Measurements from ENCODE around the gene HID1.
"Not testable (repeated sequence)": the region's sequence is repeated elsewhere in the genome, so short reads cannot be mapped to it uniquely, and the experiment has no call there.

HID1 gene

GRCh38 chr17:74918906-74919305 is 53.7 kb downstream of the HID1 start:
- WGBS = 97% methylated on average over 5 of the region's 5 CpGs
- Histone ChIP-seq H3K4me3 (ENCODE audit: low read length) (no peak overlapping the region), H3K27ac (ENCODE audit: low read depth, low read length) (no peak overlapping the region), H3K9ac (ENCODE audit: low read depth, low read length) (no peak overlapping the region), H3K4me1 (ENCODE audit: insufficient read depth, low read length) (no peaks in the 10 kb centered on the region), H3K36me3 (ENCODE audit: insufficient read depth, low read length) (no peaks in the 10 kb centered on the region), H3K27me3 (ENCODE audit: insufficient read depth, low read length) (peaks cover 34% of the 10 kb centered on the region), H3K9me3 (ENCODE audit: insufficient read depth, low read depth, low read length) (no peaks in the 10 kb centered on the region)

GRCh38 chr17:74917430-74917829 is 55.1 kb downstream of the HID1 start:
- H3K4me1 ChIP-seq (ENCODE audit: insufficient read depth, low read length) = no peaks in the 10 kb centered on the region
- H3K36me3 ChIP-seq (ENCODE audit: insufficient read depth, low read length) = no peaks in the 10 kb centered on the region
- H3K9ac ChIP-seq (ENCODE audit: low read depth, low read length) = no peak overlapping the region
- WGBS = 84% methylated on average over 7 of the region's 10 CpGs
- no peak overlapping the region for H3K27ac ChIP-seq (ENCODE audit: low read depth, low read length)
- peaks cover 20% of the 10 kb centered on the region for H3K27me3 ChIP-seq (ENCODE audit: insufficient read depth, low read length)
- no peaks in the 10 kb centered on the region for H3K9me3 ChIP-seq (ENCODE audit: insufficient read depth, low read depth, low read length)
- H3K4me3 ChIP-seq (ENCODE audit: low read length) = no peak overlapping the region

- H3K9ac ChIP-seq (ENCODE audit: low read depth, low read length) = no peak overlapping the region
- 94% methylated on average over 11 of the region's 11 CpGs for WGBS
Observed at GRCh38 chr17:74916851-74917199, 55.7 kb downstream of the HID1 start.

GRCh38 chr17:74916136-74916850 is 56.3 kb downstream of the HID1 start:
- H3K27me3 ChIP-seq (ENCODE audit: insufficient read depth, low read length) = peaks cover 10% of the 10 kb centered on the region; the same call in 1 of the 2 replicates
- H3K9ac ChIP-seq (ENCODE audit: low read depth, low read length) = no peak overlapping the region
- H3K27ac ChIP-seq (ENCODE audit: low read depth, low read length) = no peak overlapping the region
- H3K4me3 ChIP-seq (ENCODE audit: low read length) = no peak overlapping the region
- H3K4me1 ChIP-seq (ENCODE audit: insufficient read depth, low read length) = no peaks in the 10 kb centered on the region
- H3K9me3 ChIP-seq (ENCODE audit: insufficient read depth, low read depth, low read length) = no peaks in the 10 kb centered on the region
- H3K36me3 ChIP-seq (ENCODE audit: insufficient read depth, low read length) = no peaks in the 10 kb centered on the region
- 90% methylated on average over 13 of the region's 13 CpGs for WGBS

More at GRCh38 chr17:74916851-74917199, 55.7 kb downstream of the HID1 start:
- H3K4me3 ChIP-seq (ENCODE audit: low read length) = no peak overlapping the region
- H3K4me1 ChIP-seq (ENCODE audit: insufficient read depth, low read length) = no peaks in the 10 kb centered on the region
- no peaks in the 10 kb centered on the region for H3K9me3 ChIP-seq (ENCODE audit: insufficient read depth, low read depth, low read length)
- no peak overlapping the region for H3K27ac ChIP-seq (ENCODE audit: low read depth, low read length)
- H3K36me3 ChIP-seq (ENCODE audit: insufficient read depth, low read length) = no peaks in the 10 kb centered on the region
- peaks cover 15% of the 10 kb centered on the region; the same call in 1 of the 2 replicates for H3K27me3 ChIP-seq (ENCODE audit: insufficient read depth, low read length)

- peaks cover 11% of the 10 kb centered on the region; the same call in 1 of the 2 replicates for H3K4me1 ChIP-seq (ENCODE audit: insufficient read depth, low read length)
- not testable (repeated sequence) for H3K9me3 ChIP-seq (ENCODE audit: insufficient read depth, low read depth, low read length); H3K9ac ChIP-seq (ENCODE audit: low read depth, low read length); H3K27me3 ChIP-seq (ENCODE audit: insufficient read depth, low read length); H3K4me3 ChIP-seq (ENCODE audit: low read length); H3K27ac ChIP-seq (ENCODE audit: low read depth, low read length); H3K36me3 ChIP-seq (ENCODE audit: insufficient read depth, low read length)
- WGBS = 89% methylated on average over 8 of the region's 8 CpGs
Observed at GRCh38 chr17:74911423-74911822, 61.1 kb downstream of the HID1 start.

GRCh38 chr17:74909097-74909496 is 63.5 kb downstream of the HID1 start:
- H3K4me3 ChIP-seq (ENCODE audit: low read length); H3K36me3 ChIP-seq (ENCODE audit: insufficient read depth, low read length): not testable (repeated sequence)
- WGBS = 60% methylated on average over 4 of the region's 4 CpGs

GRCh38 chr17:74907012-74907411 is 65.5 kb downstream of the HID1 start:
- Histone ChIP-seq H3K4me1 (ENCODE audit: insufficient read depth, low read length) (peaks cover 11% of the 10 kb centered on the region; the same call in 1 of the 2 replicates), H3K9me3 (ENCODE audit: insufficient read depth, low read depth, low read length) (no peaks in the 10 kb centered on the region), H3K27me3 (ENCODE audit: insufficient read depth, low read length) (no peaks in the 10 kb centered on the region), H3K36me3 (ENCODE audit: insufficient read depth, low read length) (no peaks in the 10 kb centered on the region), H3K4me3 (ENCODE audit: low read length) (no peak overlapping the region), H3K27ac (ENCODE audit: low read depth, low read length) (no peak overlapping the region), H3K9ac (ENCODE audit: low read depth, low read length) (no peak overlapping the region)
- WGBS = 96% methylated on average over 34 of the region's 34 CpGs

More at GRCh38 chr17:74909097-74909496, 63.5 kb downstream of the HID1 start:
- H3K9ac ChIP-seq (ENCODE audit: low read depth, low read length); H3K27me3 ChIP-seq (ENCODE audit: insufficient read depth, low read length); H3K27ac ChIP-seq (ENCODE audit: low read depth, low read length); H3K9me3 ChIP-seq (ENCODE audit: insufficient read depth, low read depth, low read length): not testable (repeated sequence)
- H3K4me1 ChIP-seq (ENCODE audit: insufficient read depth, low read length) = peaks cover 11% of the 10 kb centered on the region; the same call in 1 of the 2 replicates

GRCh38 chr17:74906214-74906793 is 66.3 kb downstream of the HID1 start:
- H3K36me3 ChIP-seq (ENCODE audit: insufficient read depth, low read length); H3K9ac ChIP-seq (ENCODE audit: low read depth, low read length); H3K4me3 ChIP-seq (ENCODE audit: low read length); H3K27ac ChIP-seq (ENCODE audit: low read depth, low read length); H3K27me3 ChIP-seq (ENCODE audit: insufficient read depth, low read length); H3K9me3 ChIP-seq (ENCODE audit: insufficient read depth, low read depth, low read length): not testable (repeated sequence)
- 87% methylated on average over 5 of the region's 6 CpGs for WGBS
- peaks cover 11% of the 10 kb centered on the region; the same call in 1 of the 2 replicates for H3K4me1 ChIP-seq (ENCODE audit: insufficient read depth, low read length)

- Histone ChIP-seq H3K9me3 (ENCODE audit: insufficient read depth, low read depth, low read length) (no peaks in the 10 kb centered on the region), H3K27me3 (ENCODE audit: insufficient read depth, low read length) (no peaks in the 10 kb centered on the region; the same call in 1 of the 2 replicates), H3K4me3 (ENCODE audit: low read length) (no peak overlapping the region), H3K4me1 (ENCODE audit: insufficient read depth, low read length) (peaks cover 5% of the 10 kb centered on the region; the same call in 1 of the 2 replicates), H3K27ac (ENCODE audit: low read depth, low read length) (no peak overlapping the region), H3K9ac (ENCODE audit: low read depth, low read length) (no peak overlapping the region), H3K36me3 (ENCODE audit: insufficient read depth, low read length) (no peaks in the 10 kb centered on the region)
- 88% methylated on average over 7 of the region's 7 CpGs for WGBS
Observed at GRCh38 chr17:74904687-74905409, 67.7 kb downstream of the HID1 start.

GRCh38 chr17:74903671-74904070 is 68.9 kb downstream of the HID1 start:
- H3K9ac ChIP-seq (ENCODE audit: low read depth, low read length) = no peak overlapping the region
- H3K4me1 ChIP-seq (ENCODE audit: insufficient read depth, low read length) = no peaks in the 10 kb centered on the region
- H3K27ac ChIP-seq (ENCODE audit: low read depth, low read length) = no peak overlapping the region
- H3K36me3 ChIP-seq (ENCODE audit: insufficient read depth, low read length) = no peaks in the 10 kb centered on the region
- no peaks in the 10 kb centered on the region for H3K9me3 ChIP-seq (ENCODE audit: insufficient read depth, low read depth, low read length)
- no peaks in the 10 kb centered on the region; the same call in 1 of the 2 replicates for H3K27me3 ChIP-seq (ENCODE audit: insufficient read depth, low read length)
- 94% methylated on average over 4 of the region's 6 CpGs for WGBS
- no peak overlapping the region for H3K4me3 ChIP-seq (ENCODE audit: low read length)

GRCh38 chr17:74903034-74903433 is 69.5 kb downstream of the HID1 start:
- Histone ChIP-seq H3K9me3 (ENCODE audit: insufficient read depth, low read depth, low read length) (no peaks in the 10 kb centered on the region), H3K36me3 (ENCODE audit: insufficient read depth, low read length) (no peaks in the 10 kb centered on the region), H3K27ac (ENCODE audit: low read depth, low read length) (no peak overlapping the region), H3K4me3 (ENCODE audit: low read length) (no peak overlapping the region), H3K9ac (ENCODE audit: low read depth, low read length) (no peak overlapping the region), H3K27me3 (ENCODE audit: insufficient read depth, low read length) (no peaks in the 10 kb centered on the region; the same call in 1 of the 2 replicates), H3K4me1 (ENCODE audit: insufficient read depth, low read length) (no peaks in the 10 kb centered on the region)
- 89% methylated on average over 7 of the region's 9 CpGs for WGBS
